ENCODE results near the gene SLC29A1.

- TF ChIP-seq ZNF274 (IDR thresholded peaks at IDR 0.05; ENCODE audit: low read depth, low read length) (no peak), SUZ12 (IDR thresholded peaks at IDR 0.05; ENCODE audit: extremely low read depth, insufficient read depth, insufficient read length) (no peak)
Measured at GRCh38 chr6:44185953-44186634, 37.3 kb upstream of the SLC29A1 start.

Measured in NT2/D1 (cell line).